Measurements from ENCODE around the gene UCK1.

UCK1 gene

GRCh38 chr9:131530920-131531832 is at the start of gene UCK1:
UCK1 (minus strand) TSS chr9:131531263; CDS start chr9:131531174, 89 bp downstream.
- DNase-seq (ENCODE audit: low read depth): peak; percentile 69

GRCh38 chr9:131580358-131580757 is 49.3 kb upstream of the UCK1 start:
- no peak for DNase-seq (ENCODE audit: low read depth)

GRCh38 chr9:131579789-131580211 is 48.7 kb upstream of the UCK1 start:
- DNase-seq (ENCODE audit: low read depth): no peak

GRCh38 chr9:131578731-131579504 is 47.9 kb upstream of the UCK1 start:
- no peak for DNase-seq (ENCODE audit: low read depth)

GRCh38 chr9:131578021-131578420 is 47.0 kb upstream of the UCK1 start:
- DNase-seq (ENCODE audit: low read depth): no peak

- DNase-seq (ENCODE audit: low read depth): no peak
These were observed 46.2 kb upstream of the UCK1 start for GRCh38 chr9:131577005-131578000.

- DNase-seq (ENCODE audit: low read depth): no peak
These were observed 45.1 kb upstream of the UCK1 start for GRCh38 chr9:131575946-131576853.

- no peak for DNase-seq (ENCODE audit: low read depth)
These were observed 43.9 kb upstream of the UCK1 start for GRCh38 chr9:131574730-131575640.

GRCh38 chr9:131567910-131568309 is 36.8 kb upstream of the UCK1 start:
- DNase-seq (ENCODE audit: low read depth): no peak

GRCh38 chr9:131566158-131566557 is 35.1 kb upstream of the UCK1 start:
- no peak for DNase-seq (ENCODE audit: low read depth)

- no peak for DNase-seq (ENCODE audit: low read depth)
These were observed 34.3 kb upstream of the UCK1 start for GRCh38 chr9:131565369-131565768.

- DNase-seq (ENCODE audit: low read depth): no peak
These were observed 31.2 kb upstream of the UCK1 start for GRCh38 chr9:131562032-131562959.

GRCh38 chr9:131559421-131560000 is 28.4 kb upstream of the UCK1 start:
- DNase-seq (ENCODE audit: low read depth): no peak

GRCh38 chr9:131557855-131558548 is 26.9 kb upstream of the UCK1 start:
- DNase-seq (ENCODE audit: low read depth): no peak

- DNase-seq (ENCODE audit: low read depth): no peak
These were observed 25.0 kb upstream of the UCK1 start for GRCh38 chr9:131555841-131556673.

- no peak for DNase-seq (ENCODE audit: low read depth)
These were observed 23.8 kb upstream of the UCK1 start for GRCh38 chr9:131554843-131555351.

Measured in activated T-helper 9 cell treated with anti-CD3 and anti-CD28 coated beads, Interleukin-2, amount 50 U/mL, for 16 hours (primary cell).